ENCODE data around the gene CNGA2.
"Not testable (repeated sequence)": the region's sequence is repeated elsewhere in the genome, so short reads cannot be mapped to it uniquely, and the experiment has no call there.

Gene CNGA2

GRCh38 chrX:151734446-151734845 is at the start of gene CNGA2:
CNGA2 (plus strand) TSS chrX:151734746; CDS start chrX:151738484, 3,738 bp downstream.
- DNase-seq (ENCODE audit: low read depth, low spot score): no peak

- no peak for DNase-seq (ENCODE audit: low read depth, low spot score)
Observed at GRCh38 chrX:151687635-151688034, 46.9 kb upstream of the CNGA2 start.

- no peak for DNase-seq (ENCODE audit: low read depth, low spot score)
Observed at GRCh38 chrX:151688695-151689094, 45.9 kb upstream of the CNGA2 start.

GRCh38 chrX:151692825-151693224 is 41.7 kb upstream of the CNGA2 start:
- no peak for DNase-seq (ENCODE audit: low read depth, low spot score)

- no peak for DNase-seq (ENCODE audit: low read depth, low spot score)
Observed at GRCh38 chrX:151694121-151694520, 40.4 kb upstream of the CNGA2 start.

- no peak for DNase-seq (ENCODE audit: low read depth, low spot score)
Observed at GRCh38 chrX:151694661-151695582, 39.6 kb upstream of the CNGA2 start, which contains the start of gene PRRG3. PRRG3 (plus strand) TSS chrX:151695458; CDS start chrX:151698815, 3,357 bp downstream.

- DNase-seq (ENCODE audit: low read depth, low spot score): no peak
Observed at GRCh38 chrX:151695583-151696340, 38.8 kb upstream of the CNGA2 start.

- DNase-seq (ENCODE audit: low read depth, low spot score): not testable (repeated sequence)
Observed at GRCh38 chrX:151697082-151697481, 37.5 kb upstream of the CNGA2 start.

- no peak for DNase-seq (ENCODE audit: low read depth, low spot score)
Observed at GRCh38 chrX:151697522-151697921, 37.0 kb upstream of the CNGA2 start.

- DNase-seq (ENCODE audit: low read depth, low spot score): no peak
Observed at GRCh38 chrX:151698485-151698884, 36.1 kb upstream of the CNGA2 start.

- no peak for DNase-seq (ENCODE audit: low read depth, low spot score)
Observed at GRCh38 chrX:151699746-151700145, 34.8 kb upstream of the CNGA2 start.

GRCh38 chrX:151700581-151700980 is 34.0 kb upstream of the CNGA2 start:
- no peak for DNase-seq (ENCODE audit: low read depth, low spot score)

GRCh38 chrX:151701071-151701470 is 33.5 kb upstream of the CNGA2 start:
- DNase-seq (ENCODE audit: low read depth, low spot score): no peak

- DNase-seq (ENCODE audit: low read depth, low spot score): no peak
Observed at GRCh38 chrX:151701531-151701930, 33.0 kb upstream of the CNGA2 start.

GRCh38 chrX:151702026-151702714 is 32.4 kb upstream of the CNGA2 start:
- DNase-seq (ENCODE audit: low read depth, low spot score): no peak

- no peak for DNase-seq (ENCODE audit: low read depth, low spot score)
Observed at GRCh38 chrX:151702741-151703340, 31.7 kb upstream of the CNGA2 start.

- no peak for DNase-seq (ENCODE audit: low read depth, low spot score)
Observed at GRCh38 chrX:151703487-151703886, 31.1 kb upstream of the CNGA2 start.

- DNase-seq (ENCODE audit: low read depth, low spot score): no peak
Observed at GRCh38 chrX:151704041-151704663, 30.4 kb upstream of the CNGA2 start.

- no peak for DNase-seq (ENCODE audit: low read depth, low spot score)
Observed at GRCh38 chrX:151708821-151709220, 25.7 kb upstream of the CNGA2 start.

GRCh38 chrX:151710457-151710856 is 24.1 kb upstream of the CNGA2 start:
- no peak for DNase-seq (ENCODE audit: low read depth, low spot score)

GRCh38 chrX:151711154-151711553 is 23.4 kb upstream of the CNGA2 start:
- DNase-seq (ENCODE audit: low read depth, low spot score): no peak
